Vagina (tissue), 2 donors: Measurements from ENCODE around the gene INPP5J. TPM values are rescaled to one million over a fixed set of nuclear protein-coding genes. Genes with fewer than 3 reads are reported as not detected.
A peak's percentile ranks its signal among the peaks of the same experiment; 100 is the strongest.

Source experiments
- DNase-seq, 2 donors: peaks; one replicate each; pipeline ENCODE4 v3.0.0-alpha.2; 2017; ENCODE audit errors: extremely low spot score in 2 of 2
- H3K27ac ChIP-seq: fragments of 200-600 bp; sonication (generic); one replicate; pipeline ENCODE4 v1.5.1; 2019
- H3K27me3 ChIP-seq: fragments of 200-600 bp; sonication (generic); one replicate; pipeline ENCODE4 v1.5.1; 2019
- H3K36me3 ChIP-seq, 2 donors: fragments of 200-600 bp; sonication (generic); one replicate each; pipeline ENCODE4 v1.5.1; 2017 to 2019
- H3K4me1 ChIP-seq: fragments of 200-600 bp; sonication (generic); one replicate; pipeline ENCODE4 v1.5.1; 2019
- H3K4me3 ChIP-seq, 2 donors: fragments of 200-600 bp; sonication (generic); 1 replicate in 1 of 2; 2 replicates in 1 of 2; pipeline ENCODE4 v1.5.1; 2016 to 2019
- H3K9me3 ChIP-seq: fragments of 200-600 bp; sonication (generic); one replicate; pipeline ENCODE4 v1.5.1; 2019
- POLR2A ChIP-seq, 2 donors: fragments of 450-650 bp; IDR thresholded peaks; one replicate each; pipeline ENCODE4 v1.6.1; 2017; ENCODE audit warnings: antibody characterized with exemption in 2 of 2, mild to moderate bottlenecking in 2 of 2, moderate library complexity in 2 of 2
- POLR2AphosphoS5 ChIP-seq, 2 donors: sonication (generic); formaldehyde crosslinking; IDR thresholded peaks; one replicate each; pipeline ENCODE4 v1.9.0; 2017; ENCODE audit warnings: antibody characterized with exemption in 2 of 2, mild to moderate bottlenecking in 2 of 2, low read depth in 1 of 2; ENCODE audit not compliant: insufficient read depth in 1 of 2
- intact Hi-C: fragments of 100-400 bp; cut with DNase I; formaldehyde crosslinking; loops from one replicate; pipeline ENCODE4 v1.15.1; 2023
- total RNA-seq: library from RNA; depleted of rRNA; stranded (reverse); fragments of >200 nt; gene quantifications from one replicate; pipeline ENCODE4 v1.2.3, GENCODE V29; 2016
- TF ChIP-seq, protein P1 (sequence below), 3 experiments: fragments of 450-650 bp in 2 of 3; fragments of 200-600 bp in 1 of 3; sonication (generic) in 1 of 3; IDR thresholded peaks; one replicate each; pipeline ENCODE4 v1.5.1; 2017 to 2019; ENCODE audit warnings: antibody characterized with exemption in 3 of 3, mild to moderate bottlenecking in 2 of 3, moderate library complexity in 2 of 3

Gene INPP5J
- total RNA-seq, 1 donor from 2014 or later, result 5.9 TPM

DNA sequence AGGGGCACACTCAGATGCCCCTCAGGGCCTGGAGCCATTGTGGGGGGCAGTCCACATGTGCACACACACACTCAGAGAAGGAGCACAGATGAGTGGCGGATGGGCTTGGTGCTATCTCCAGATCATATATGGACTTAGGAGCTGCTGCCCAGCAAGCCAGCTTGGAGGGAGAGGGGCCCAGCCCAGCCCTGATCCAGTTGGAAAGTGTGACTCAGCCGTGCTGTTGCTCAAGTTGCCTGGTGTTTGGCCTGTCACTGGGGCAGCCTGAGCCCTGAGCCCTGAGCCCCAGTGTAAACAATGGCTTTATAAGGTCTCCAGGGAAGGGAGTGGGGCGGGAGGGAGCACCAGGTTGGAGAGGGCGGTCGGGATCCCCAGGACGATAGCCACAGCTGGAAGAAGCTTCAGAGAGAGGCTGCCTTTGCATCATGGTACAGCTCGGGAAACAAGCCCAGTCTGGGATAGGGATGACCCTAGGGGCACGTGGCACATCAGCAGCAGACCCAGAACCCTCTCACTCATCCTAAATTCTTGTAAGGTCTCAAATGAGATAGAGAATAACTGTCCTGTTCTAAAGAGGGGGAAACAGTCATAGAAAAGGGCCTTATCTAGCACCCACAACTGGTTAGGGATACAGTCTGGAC, 20.2 kb upstream of the INPP5J start:
- Histone ChIP-seq H3K4me1 (peaks cover 89% of the 10 kb centered on the region), H3K4me3 (no peak overlapping the region), H3K9me3 (no peaks in the 10 kb centered on the region), H3K36me3 (peaks cover 3 to 28% of the 10 kb centered on the region in 2 donors), H3K27ac (peak overlapping the region; percentile 98), H3K27me3 (no peaks in the 10 kb centered on the region)
- peak in 1 of 2 donors; percentile 98 for DNase-seq
- intact Hi-C loops, result no loop called here
- TF ChIP-seq POLR2A (IDR thresholded peaks at IDR 0.05) (no peak), POLR2AphosphoS5 (IDR thresholded peaks at IDR 0.05; ENCODE audit: insufficient read depth in 1 of 2, low read depth in 1 of 2) (peak; percentile 88 to 97)

- no peak overlapping the region for H3K4me3 ChIP-seq
- H3K9me3 ChIP-seq, result no peaks in the 10 kb centered on the region
- peaks cover 87% of the 10 kb centered on the region for H3K4me1 ChIP-seq
- intact Hi-C loops, result no loop called here
- H3K27ac ChIP-seq, result peak overlapping the region; percentile 98
- no peak for DNase-seq
- H3K36me3 ChIP-seq, result peaks cover 3 to 22% of the 10 kb centered on the region in 2 donors
- TF ChIP-seq POLR2A (IDR thresholded peaks at IDR 0.05) (no peak), POLR2AphosphoS5 (IDR thresholded peaks at IDR 0.05; ENCODE audit: insufficient read depth in 1 of 2, low read depth in 1 of 2) (no peak)
- TF ChIP-seq, protein P1, sequence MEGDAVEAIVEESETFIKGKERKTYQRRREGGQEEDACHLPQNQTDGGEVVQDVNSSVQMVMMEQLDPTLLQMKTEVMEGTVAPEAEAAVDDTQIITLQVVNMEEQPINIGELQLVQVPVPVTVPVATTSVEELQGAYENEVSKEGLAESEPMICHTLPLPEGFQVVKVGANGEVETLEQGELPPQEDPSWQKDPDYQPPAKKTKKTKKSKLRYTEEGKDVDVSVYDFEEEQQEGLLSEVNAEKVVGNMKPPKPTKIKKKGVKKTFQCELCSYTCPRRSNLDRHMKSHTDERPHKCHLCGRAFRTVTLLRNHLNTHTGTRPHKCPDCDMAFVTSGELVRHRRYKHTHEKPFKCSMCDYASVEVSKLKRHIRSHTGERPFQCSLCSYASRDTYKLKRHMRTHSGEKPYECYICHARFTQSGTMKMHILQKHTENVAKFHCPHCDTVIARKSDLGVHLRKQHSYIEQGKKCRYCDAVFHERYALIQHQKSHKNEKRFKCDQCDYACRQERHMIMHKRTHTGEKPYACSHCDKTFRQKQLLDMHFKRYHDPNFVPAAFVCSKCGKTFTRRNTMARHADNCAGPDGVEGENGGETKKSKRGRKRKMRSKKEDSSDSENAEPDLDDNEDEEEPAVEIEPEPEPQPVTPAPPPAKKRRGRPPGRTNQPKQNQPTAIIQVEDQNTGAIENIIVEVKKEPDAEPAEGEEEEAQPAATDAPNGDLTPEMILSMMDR (IDR thresholded peaks at IDR 0.05), result no peak
- no peaks in the 10 kb centered on the region for H3K27me3 ChIP-seq
Measured at GRCh38 chr22:31103111-31103510, 19.7 kb upstream of the INPP5J start.

DNA sequence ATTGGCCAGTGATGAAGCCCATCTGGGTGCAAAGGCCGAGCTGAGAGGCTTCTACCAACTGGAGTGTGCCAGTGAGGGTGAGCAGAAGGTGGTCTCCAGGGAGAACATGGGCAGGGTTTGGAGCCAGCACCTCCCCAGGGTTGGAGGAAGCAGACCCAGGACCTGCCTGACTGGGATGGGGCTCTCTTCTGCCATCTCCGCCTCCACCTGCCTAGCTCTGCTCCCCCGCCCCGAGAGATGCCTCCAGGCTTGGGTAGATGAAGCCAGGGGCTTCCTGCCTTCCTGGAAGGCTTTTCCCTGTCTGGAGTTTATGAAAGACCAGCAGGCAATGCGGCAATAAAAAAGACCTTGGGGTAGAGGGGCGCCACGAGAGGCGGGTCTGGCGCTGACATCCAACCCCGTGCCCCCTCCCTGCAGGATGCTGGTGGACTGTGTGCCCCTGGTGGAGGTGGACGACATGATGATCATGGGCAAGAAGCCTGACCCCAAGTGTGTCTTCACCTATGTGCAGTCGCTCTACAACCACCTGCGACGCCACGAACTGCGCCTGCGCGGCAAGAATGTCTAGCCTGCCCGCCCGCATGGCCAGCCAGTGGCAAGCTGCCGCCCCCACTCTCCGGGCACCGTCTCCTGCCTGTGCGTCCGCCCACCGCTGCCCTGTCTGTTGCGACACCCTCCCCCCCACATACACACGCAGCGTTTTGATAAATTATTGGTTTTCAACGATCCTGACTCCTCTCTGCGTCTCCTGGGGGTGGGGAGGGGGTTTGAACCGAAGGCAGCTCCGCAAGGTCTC, 18.7 kb upstream of the INPP5J start:
- peaks cover 3 to 20% of the 10 kb centered on the region in 2 donors for H3K36me3 ChIP-seq

DNA sequence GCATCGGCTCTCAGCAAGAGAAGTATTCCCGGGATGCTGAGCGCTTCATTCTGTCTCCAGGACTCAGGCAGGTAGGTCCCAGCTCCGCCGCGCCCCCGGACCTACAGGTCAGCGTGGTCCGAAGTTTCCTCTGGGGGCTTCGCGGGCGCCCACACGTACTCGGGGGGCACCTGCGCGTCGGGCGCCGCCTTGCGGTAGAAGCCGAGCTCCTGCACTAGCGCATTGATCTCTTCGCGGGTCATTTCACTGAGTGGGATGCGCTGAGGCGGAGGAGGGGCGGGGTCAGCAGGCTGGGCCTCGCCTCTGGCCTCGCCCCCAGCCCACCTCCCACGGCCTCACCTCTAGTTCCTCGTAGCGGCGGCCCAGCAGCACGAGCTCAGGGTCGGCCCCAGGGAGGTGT, 17.9 kb upstream of the INPP5J start:
- TF ChIP-seq, protein P1 (IDR thresholded peaks at IDR 0.05), result no peak
- TF ChIP-seq POLR2A (IDR thresholded peaks at IDR 0.05), result no peak
- TF ChIP-seq POLR2AphosphoS5 (IDR thresholded peaks at IDR 0.05; ENCODE audit: insufficient read depth in 1 of 2, low read depth in 1 of 2), result peak in 1 of 2 donors; percentile 50
- Histone ChIP-seq H3K27ac (peak overlapping the region; percentile 98), H3K36me3 (peaks cover 0 to 15% of the 10 kb centered on the region in 2 donors), H3K9me3 (no peaks in the 10 kb centered on the region), H3K4me3 (peak overlapping the region; percentile 74 to 95), H3K4me1 (peaks cover 73% of the 10 kb centered on the region), H3K27me3 (no peaks in the 10 kb centered on the region)
- DNase-seq, result no peak
- intact Hi-C loops, result no loop called here

More for the DNA sequence above, 18.7 kb upstream of the INPP5J start:
- peak overlapping the region in 1 of 2 donors; percentile 74 for H3K4me3 ChIP-seq
- peaks cover 81% of the 10 kb centered on the region for H3K4me1 ChIP-seq
- H3K27me3 ChIP-seq, result no peaks in the 10 kb centered on the region
- no peaks in the 10 kb centered on the region for H3K9me3 ChIP-seq
- DNase-seq, result no peak
- TF ChIP-seq POLR2AphosphoS5 (IDR thresholded peaks at IDR 0.05; ENCODE audit: insufficient read depth in 1 of 2, low read depth in 1 of 2), result peak in 1 of 2 donors; percentile 74
- TF ChIP-seq POLR2A (IDR thresholded peaks at IDR 0.05), result no peak
- peak overlapping the region; percentile 98 for H3K27ac ChIP-seq
- intact Hi-C loops, result no loop called here

- peaks cover 0 to 10% of the 10 kb centered on the region in 2 donors for H3K36me3 ChIP-seq
- H3K4me3 ChIP-seq, result peak overlapping the region; percentile 74 to 95
- H3K27ac ChIP-seq, result peak overlapping the region; percentile 98
- TF ChIP-seq POLR2AphosphoS5 (IDR thresholded peaks at IDR 0.05; ENCODE audit: insufficient read depth in 1 of 2, low read depth in 1 of 2), result no peak
- TF ChIP-seq, protein P1 (IDR thresholded peaks at IDR 0.05), result no peak
- TF ChIP-seq POLR2A (IDR thresholded peaks at IDR 0.05), result no peak
- H3K27me3 ChIP-seq, result no peaks in the 10 kb centered on the region
- H3K9me3 ChIP-seq, result no peaks in the 10 kb centered on the region
- intact Hi-C loops, result no loop called here
- H3K4me1 ChIP-seq, result peaks cover 68% of the 10 kb centered on the region
- DNase-seq, result no peak
Measured at GRCh38 chr22:31105282-31105929, 17.4 kb upstream of the INPP5J start.
